K562 (cell line): Measurements from ENCODE around the gene NR5A2. TPM values are rescaled to one million over a fixed set of nuclear protein-coding genes. Genes with fewer than 3 reads are reported as not detected.
A peak's percentile ranks its signal among the peaks of the same experiment; 100 is the strongest.

Experiments
- CBFA2T2 ChIP-seq: fragments of 450-650 bp; conservative IDR thresholded peaks from 2 replicates; pipeline ENCODE4 v1.6.1; 2017; ENCODE audit warnings: mild to moderate bottlenecking
- CBFA2T3 ChIP-seq: fragments of 450-650 bp; IDR thresholded peaks from 2 replicates; pipeline ENCODE4 v1.6.1; 2017
- FOXA1 ChIP-seq: fragments of 450-650 bp; IDR thresholded peaks from 2 replicates; pipeline ENCODE4 v1.6.1; 2016; ENCODE audit warnings: mild to moderate bottlenecking, borderline replicate concordance
- HNRNPLL ChIP-seq: fragments of 200-400 bp; formaldehyde crosslinking; IDR thresholded peaks from 2 replicates; pipeline ENCODE4 v1.6.1; 2017; ENCODE audit warnings: low read length, low read depth, mild to moderate bottlenecking; ENCODE audit not compliant: poor library complexity, severe bottlenecking
- MTA2 ChIP-seq: fragments of 450-650 bp; IDR thresholded peaks from 2 replicates; pipeline ENCODE4 v1.6.1; 2016; ENCODE audit warnings: low read depth
- OTX1 ChIP-seq: fragments of 450-650 bp; formaldehyde crosslinking; IDR thresholded peaks from 2 replicates; pipeline ENCODE4 v1.4.0; 2022; ENCODE audit warnings: mild to moderate bottlenecking
- POLR2H ChIP-seq: IDR thresholded peaks from 2 replicates; pipeline ENCODE4 v1.6.1; 2016; ENCODE audit warnings: missing genetic modification characterization, low read depth, mild to moderate bottlenecking, control low read depth, missing compliant biosample characterization, moderate library complexity
- PTRF ChIP-seq: fragments of 450-650 bp; IDR thresholded peaks from 2 replicates; pipeline ENCODE4 v1.6.1; 2016; ENCODE audit warnings: mild to moderate bottlenecking, missing genetic modification characterization, missing compliant biosample characterization
- RBM39 ChIP-seq: fragments of 200-400 bp; formaldehyde crosslinking; optimal IDR thresholded peaks from 2 replicates; pipeline ENCODE3; 2018; ENCODE audit warnings: low read depth, low read length
- SRF ChIP-seq, 2 experiments: fragments of 250-450, 450-650 bp in 1 of 2; sonication (Bioruptor Pico) in 1 of 2; sonication (generic) in 1 of 2; formaldehyde crosslinking; IDR thresholded peaks; 2 replicates each; pipeline versions ENCODE4 v1.5.0 to v1.5.1; 2020 to 2022; ENCODE audit warnings: mild to moderate bottlenecking in 1 of 2, missing genetic modification reagents in 1 of 2
- TARDBP ChIP-seq: fragments of 450-650 bp; IDR thresholded peaks from 2 replicates; pipeline ENCODE4 v1.6.1; 2016
- ZNF766 ChIP-seq: fragments of 200-800 bp; sonication (Bioruptor generic); conservative IDR thresholded peaks from 2 replicates; pipeline ENCODE4 v1.6.1; 2016; ENCODE audit warnings: missing genetic modification characterization, missing compliant biosample characterization
- polyA plus RNA-seq, 8 experiments: library from polyadenylated mRNA; depleted of rRNA in 4 of 8; stranded (reverse) in 5 of 8; unstranded in 3 of 8; fragments of >200 nt; fragmentation: Nextera tagmentation in 2 of 8; fragmentation: Illumina TruSeq in 1 of 8; extraction: Ambion mirVana in 2 of 8; extraction: Trizol in 1 of 8; gene quantifications; 2 replicates each; pipeline versions ENCODE4 v1.2.1 to v1.2.3, GENCODE V29; 2011 to 2014; ENCODE audit warnings: inconsistent platforms in 1 of 8, missing spikeins in 1 of 8
- total RNA-seq, 7 experiments: library from RNA; depleted of rRNA in 6 of 7; stranded (reverse); fragments of >200 nt in 6 of 7; fragmentation: Illumina TruSeq in 2 of 7; extraction: Trizol in 2 of 7; gene quantifications; 2 replicates each; pipeline versions ENCODE4 v1.2.1 to v1.2.3, GENCODE V29; 2011 to 2021; ENCODE audit warnings: low replicate concordance in 1 of 7
- TF ChIP-seq, protein P1 (sequence below): sonication (generic); formaldehyde crosslinking; IDR thresholded peaks from 2 replicates; pipeline ENCODE4 v1.8.0; 2022; ENCODE audit warnings: mild to moderate bottlenecking, missing genetic modification reagents
- TF ChIP-seq, protein P2 (sequence below): fragments of 250-450 bp; sonication (Bioruptor Pico); IDR thresholded peaks from 2 replicates; pipeline ENCODE4 v1.5.0; 2020; ENCODE audit warnings: mild to moderate bottlenecking, borderline replicate concordance
- TF ChIP-seq, protein P3 (sequence below): fragments of 250-450 bp; sonication (Bioruptor Pico); IDR thresholded peaks from 2 replicates; pipeline ENCODE4 v1.9.0; 2021; ENCODE audit warnings: mild to moderate bottlenecking, inconsistent platforms
- TF ChIP-seq, protein P4 (sequence below): fragments of 450-650 bp; IDR thresholded peaks from 2 replicates; pipeline ENCODE4 v1.6.1; 2016; ENCODE audit warnings: missing biosample characterization, missing genetic modification characterization
- TF ChIP-seq, protein P5 (sequence below): fragments of 250-450 bp; sonication (Bioruptor Pico); IDR thresholded peaks from 2 replicates; pipeline ENCODE4 v1.4.0; 2020
- TF ChIP-seq, protein P6 (sequence below): conservative IDR thresholded peaks from 2 replicates; pipeline ENCODE4 v1.6.1; 2011; ENCODE audit warnings: low read depth, mild to moderate bottlenecking, low read length; ENCODE audit not compliant: control insufficient read depth
- TF ChIP-seq, protein P7 (sequence below): fragments of 450-650 bp; IDR thresholded peaks from 2 replicates; pipeline ENCODE4 v1.6.1; 2016; ENCODE audit warnings: low read depth, mild to moderate bottlenecking, moderate library complexity

The NR5A2 gene
- total and polyA plus RNA-seq, 9 of the 15 experiments (the other 6 are each of a cell fraction or from before 2014, with no cell fraction given) = 0.13 to 0.40 (median 0.29) TPM

DNA sequence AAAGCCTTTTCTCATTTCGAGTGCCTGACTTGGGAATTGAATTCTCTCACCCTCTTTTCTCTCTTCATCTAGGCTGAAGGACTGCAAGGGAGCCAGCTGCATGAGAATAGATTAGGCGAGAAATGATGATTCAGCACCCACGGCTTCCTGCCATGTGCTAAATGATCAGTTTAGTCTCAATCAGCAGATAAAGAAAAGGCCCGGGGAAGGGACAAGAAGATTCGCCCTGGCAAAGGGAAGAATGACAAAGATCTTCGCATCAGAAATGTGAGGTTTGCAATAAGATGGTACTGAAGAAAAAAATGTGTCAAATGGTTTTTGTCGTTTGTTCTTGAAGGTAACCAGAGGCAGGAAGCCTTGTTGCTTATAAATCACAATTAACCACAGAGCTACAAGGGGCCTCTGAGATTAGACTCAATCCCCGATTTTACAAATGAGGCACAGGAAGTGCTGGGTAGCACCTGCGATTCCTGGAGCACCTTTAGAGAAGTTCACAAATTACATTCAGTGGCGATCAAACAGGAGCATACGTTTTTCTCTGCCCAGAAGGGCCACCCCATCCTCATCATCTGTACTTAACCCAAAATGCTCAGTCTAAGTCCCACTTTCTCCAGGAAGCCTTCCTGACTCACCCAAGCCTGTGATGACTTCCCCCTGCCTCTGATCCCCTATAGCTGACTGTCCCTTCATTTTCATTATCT, 198.9 kb downstream of the NR5A2 start (continued):
- no peak for TF ChIP-seq RBM39
- no peak for TF ChIP-seq SRF (CRISPR knock-in tag; IDR thresholded peaks at IDR 0.05)
- TF ChIP-seq, protein P1, sequence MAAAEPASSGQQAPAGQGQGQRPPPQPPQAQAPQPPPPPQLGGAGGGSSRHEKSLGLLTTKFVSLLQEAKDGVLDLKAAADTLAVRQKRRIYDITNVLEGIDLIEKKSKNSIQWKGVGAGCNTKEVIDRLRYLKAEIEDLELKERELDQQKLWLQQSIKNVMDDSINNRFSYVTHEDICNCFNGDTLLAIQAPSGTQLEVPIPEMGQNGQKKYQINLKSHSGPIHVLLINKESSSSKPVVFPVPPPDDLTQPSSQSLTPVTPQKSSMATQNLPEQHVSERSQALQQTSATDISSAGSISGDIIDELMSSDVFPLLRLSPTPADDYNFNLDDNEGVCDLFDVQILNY (CRISPR knock-in tag) = no peak
- TF ChIP-seq CBFA2T3 = peak; percentile 94
- TF ChIP-seq, protein P2, sequence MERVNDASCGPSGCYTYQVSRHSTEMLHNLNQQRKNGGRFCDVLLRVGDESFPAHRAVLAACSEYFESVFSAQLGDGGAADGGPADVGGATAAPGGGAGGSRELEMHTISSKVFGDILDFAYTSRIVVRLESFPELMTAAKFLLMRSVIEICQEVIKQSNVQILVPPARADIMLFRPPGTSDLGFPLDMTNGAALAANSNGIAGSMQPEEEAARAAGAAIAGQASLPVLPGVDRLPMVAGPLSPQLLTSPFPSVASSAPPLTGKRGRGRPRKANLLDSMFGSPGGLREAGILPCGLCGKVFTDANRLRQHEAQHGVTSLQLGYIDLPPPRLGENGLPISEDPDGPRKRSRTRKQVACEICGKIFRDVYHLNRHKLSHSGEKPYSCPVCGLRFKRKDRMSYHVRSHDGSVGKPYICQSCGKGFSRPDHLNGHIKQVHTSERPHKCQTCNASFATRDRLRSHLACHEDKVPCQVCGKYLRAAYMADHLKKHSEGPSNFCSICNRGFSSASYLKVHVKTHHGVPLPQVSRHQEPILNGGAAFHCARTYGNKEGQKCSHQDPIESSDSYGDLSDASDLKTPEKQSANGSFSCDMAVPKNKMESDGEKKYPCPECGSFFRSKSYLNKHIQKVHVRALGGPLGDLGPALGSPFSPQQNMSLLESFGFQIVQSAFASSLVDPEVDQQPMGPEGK (CRISPR knock-in tag) = no peak
- no peak for TF ChIP-seq HNRNPLL
- no peak for TF ChIP-seq POLR2H (tag)
- TF ChIP-seq ZNF766 (CRISPR knock-in tag) = peak; percentile 57; the same call in 1 of the 2 replicates
- TF ChIP-seq, protein P3, sequence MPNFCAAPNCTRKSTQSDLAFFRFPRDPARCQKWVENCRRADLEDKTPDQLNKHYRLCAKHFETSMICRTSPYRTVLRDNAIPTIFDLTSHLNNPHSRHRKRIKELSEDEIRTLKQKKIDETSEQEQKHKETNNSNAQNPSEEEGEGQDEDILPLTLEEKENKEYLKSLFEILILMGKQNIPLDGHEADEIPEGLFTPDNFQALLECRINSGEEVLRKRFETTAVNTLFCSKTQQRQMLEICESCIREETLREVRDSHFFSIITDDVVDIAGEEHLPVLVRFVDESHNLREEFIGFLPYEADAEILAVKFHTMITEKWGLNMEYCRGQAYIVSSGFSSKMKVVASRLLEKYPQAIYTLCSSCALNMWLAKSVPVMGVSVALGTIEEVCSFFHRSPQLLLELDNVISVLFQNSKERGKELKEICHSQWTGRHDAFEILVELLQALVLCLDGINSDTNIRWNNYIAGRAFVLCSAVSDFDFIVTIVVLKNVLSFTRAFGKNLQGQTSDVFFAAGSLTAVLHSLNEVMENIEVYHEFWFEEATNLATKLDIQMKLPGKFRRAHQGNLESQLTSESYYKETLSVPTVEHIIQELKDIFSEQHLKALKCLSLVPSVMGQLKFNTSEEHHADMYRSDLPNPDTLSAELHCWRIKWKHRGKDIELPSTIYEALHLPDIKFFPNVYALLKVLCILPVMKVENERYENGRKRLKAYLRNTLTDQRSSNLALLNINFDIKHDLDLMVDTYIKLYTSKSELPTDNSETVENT (CRISPR knock-in tag) = no peak
- TF ChIP-seq, protein P4, sequence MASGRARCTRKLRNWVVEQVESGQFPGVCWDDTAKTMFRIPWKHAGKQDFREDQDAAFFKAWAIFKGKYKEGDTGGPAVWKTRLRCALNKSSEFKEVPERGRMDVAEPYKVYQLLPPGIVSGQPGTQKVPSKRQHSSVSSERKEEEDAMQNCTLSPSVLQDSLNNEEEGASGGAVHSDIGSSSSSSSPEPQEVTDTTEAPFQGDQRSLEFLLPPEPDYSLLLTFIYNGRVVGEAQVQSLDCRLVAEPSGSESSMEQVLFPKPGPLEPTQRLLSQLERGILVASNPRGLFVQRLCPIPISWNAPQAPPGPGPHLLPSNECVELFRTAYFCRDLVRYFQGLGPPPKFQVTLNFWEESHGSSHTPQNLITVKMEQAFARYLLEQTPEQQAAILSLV (tag) = no peak
- TF ChIP-seq PTRF (tag) = no peak
- peak; percentile 58 for TF ChIP-seq MTA2
- TF ChIP-seq, protein P5, sequence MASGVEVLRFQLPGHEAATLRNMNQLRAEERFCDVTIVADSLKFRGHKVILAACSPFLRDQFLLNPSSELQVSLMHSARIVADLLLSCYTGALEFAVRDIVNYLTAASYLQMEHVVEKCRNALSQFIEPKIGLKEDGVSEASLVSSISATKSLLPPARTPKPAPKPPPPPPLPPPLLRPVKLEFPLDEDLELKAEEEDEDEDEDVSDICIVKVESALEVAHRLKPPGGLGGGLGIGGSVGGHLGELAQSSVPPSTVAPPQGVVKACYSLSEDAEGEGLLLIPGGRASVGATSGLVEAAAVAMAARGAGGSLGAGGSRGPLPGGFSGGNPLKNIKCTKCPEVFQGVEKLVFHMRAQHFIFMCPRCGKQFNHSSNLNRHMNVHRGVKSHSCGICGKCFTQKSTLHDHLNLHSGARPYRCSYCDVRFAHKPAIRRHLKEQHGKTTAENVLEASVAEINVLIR = no peak
- TF ChIP-seq OTX1 (CRISPR knock-in tag) = no peak
- TF ChIP-seq, protein P6, sequence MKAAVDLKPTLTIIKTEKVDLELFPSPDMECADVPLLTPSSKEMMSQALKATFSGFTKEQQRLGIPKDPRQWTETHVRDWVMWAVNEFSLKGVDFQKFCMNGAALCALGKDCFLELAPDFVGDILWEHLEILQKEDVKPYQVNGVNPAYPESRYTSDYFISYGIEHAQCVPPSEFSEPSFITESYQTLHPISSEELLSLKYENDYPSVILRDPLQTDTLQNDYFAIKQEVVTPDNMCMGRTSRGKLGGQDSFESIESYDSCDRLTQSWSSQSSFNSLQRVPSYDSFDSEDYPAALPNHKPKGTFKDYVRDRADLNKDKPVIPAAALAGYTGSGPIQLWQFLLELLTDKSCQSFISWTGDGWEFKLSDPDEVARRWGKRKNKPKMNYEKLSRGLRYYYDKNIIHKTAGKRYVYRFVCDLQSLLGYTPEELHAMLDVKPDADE = no peak
- TF ChIP-seq, protein P7, sequence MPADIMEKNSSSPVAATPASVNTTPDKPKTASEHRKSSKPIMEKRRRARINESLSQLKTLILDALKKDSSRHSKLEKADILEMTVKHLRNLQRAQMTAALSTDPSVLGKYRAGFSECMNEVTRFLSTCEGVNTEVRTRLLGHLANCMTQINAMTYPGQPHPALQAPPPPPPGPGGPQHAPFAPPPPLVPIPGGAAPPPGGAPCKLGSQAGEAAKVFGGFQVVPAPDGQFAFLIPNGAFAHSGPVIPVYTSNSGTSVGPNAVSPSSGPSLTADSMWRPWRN = no peak
- peak; percentile 89 for TF ChIP-seq CBFA2T2
- TF ChIP-seq TARDBP = no peak
- TF ChIP-seq FOXA1 = no peak
